ENCODE measurements around the gene TMEM141.
"Not testable (repeated sequence)": the region's sequence is repeated elsewhere in the genome, so short reads cannot be mapped to it uniquely, and the experiment has no call there.

TMEM141 gene

DNA sequence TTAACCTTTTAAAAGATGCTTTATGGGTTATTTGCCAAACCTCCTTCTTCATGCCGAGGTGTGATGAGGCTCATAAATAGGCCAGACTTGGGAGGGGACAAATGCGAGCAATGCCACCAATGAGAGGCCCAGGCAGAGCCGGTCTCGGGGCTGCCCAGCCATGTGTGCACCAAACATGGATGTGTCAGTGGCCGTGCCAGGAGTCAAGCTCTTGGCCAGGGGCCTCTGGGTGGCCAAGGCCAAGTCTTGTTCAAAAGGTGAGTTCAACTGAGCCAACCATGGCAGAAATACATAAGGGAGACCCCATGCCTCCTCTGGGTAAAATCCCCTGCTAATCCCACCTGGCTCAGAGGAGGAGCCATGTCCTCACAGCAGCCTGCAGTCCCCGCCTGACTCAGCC lies 16.0 kb upstream of the TMEM141 start:
- no peak overlapping the region for H3K4me3 ChIP-seq (ENCODE audit: low read length)
- DNase-seq (ENCODE audit: low read depth), result no peak
- no peak for TF ChIP-seq CTCF (IDR thresholded peaks at IDR 0.05; ENCODE audit: insufficient read depth, low read depth, low read length, missing control alignments)

GRCh38 chr9:136776947-136777346 lies 14.2 kb upstream of the TMEM141 start:
- DNase-seq (ENCODE audit: low read depth), result no peak
- no peak overlapping the region for H3K4me3 ChIP-seq (ENCODE audit: low read length)
- TF ChIP-seq CTCF (IDR thresholded peaks at IDR 0.05; ENCODE audit: insufficient read depth, low read depth, low read length, missing control alignments), result no peak

DNA sequence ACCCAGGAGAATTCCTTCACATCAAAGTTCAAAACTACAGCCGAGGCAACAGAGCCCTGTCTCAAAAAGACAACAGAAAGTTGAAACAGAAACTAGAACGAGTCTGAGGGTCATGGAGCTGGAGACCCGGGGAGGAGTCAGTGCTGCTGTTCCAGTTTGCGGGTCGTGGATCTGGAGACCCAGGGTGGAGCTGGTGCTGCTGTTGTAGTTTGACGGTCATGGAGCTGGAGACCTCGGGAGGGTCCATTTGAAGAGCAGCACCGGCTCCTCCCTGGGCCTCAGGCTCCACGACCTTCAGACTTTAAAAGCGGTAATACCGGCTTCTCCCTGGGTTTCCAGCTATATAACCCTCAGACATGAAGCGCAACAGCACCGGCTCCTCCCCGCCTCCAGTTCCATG lies 13.8 kb upstream of the TMEM141 start:
- TF ChIP-seq CTCF (IDR thresholded peaks at IDR 0.05; ENCODE audit: insufficient read depth, low read depth, low read length, missing control alignments), result no peak
- H3K4me3 ChIP-seq (ENCODE audit: low read length), result no peak overlapping the region
- DNase-seq (ENCODE audit: low read depth), result no peak

DNA sequence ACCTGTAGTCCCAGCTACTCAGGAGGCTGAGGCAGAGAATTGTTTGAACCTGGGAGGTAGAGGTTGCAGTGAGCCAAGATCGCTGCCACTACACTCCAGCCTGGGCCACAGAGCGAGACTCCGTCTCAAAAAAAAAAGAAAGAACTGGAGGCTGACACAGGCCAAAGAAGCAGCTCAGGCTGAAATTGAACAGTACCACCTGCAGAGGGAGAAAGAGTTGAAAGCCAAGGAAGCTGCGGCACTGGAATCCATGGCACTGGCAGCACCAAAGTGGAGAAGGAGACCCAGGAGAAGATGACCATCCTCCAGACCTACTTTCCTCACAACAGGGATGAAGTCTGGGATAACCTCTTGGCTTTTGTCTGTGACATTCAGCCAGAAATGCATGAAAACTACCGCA lies 11.3 kb upstream of the TMEM141 start:
- H3K4me3 ChIP-seq (ENCODE audit: low read length), result no peak overlapping the region
- peak; percentile 36 for TF ChIP-seq CTCF (IDR thresholded peaks at IDR 0.05; ENCODE audit: insufficient read depth, low read depth, low read length, missing control alignments)
- no peak for DNase-seq (ENCODE audit: low read depth)

DNA sequence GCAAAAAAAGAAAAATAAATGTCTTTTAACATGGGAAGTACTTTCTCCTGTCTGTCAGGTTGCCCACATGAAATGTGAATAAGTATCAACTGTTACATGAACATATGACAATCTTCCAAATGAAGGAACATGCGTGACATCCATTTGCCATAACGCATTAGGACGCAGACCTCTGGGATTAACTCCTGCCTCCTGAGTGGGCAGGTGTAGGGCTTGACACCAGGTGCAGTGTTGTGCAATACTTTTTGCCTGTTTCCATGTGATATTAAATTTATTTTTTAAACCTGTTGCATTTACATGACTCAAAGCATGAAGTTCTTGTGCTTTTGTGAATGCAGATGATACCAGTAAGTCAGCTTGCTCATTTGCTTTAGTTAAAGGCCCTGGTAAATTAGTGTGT lies 8.7 kb upstream of the TMEM141 start:
- TF ChIP-seq CTCF (IDR thresholded peaks at IDR 0.05; ENCODE audit: insufficient read depth, low read depth, low read length, missing control alignments), result no peak
- DNase-seq (ENCODE audit: low read depth), result no peak
- H3K4me3 ChIP-seq (ENCODE audit: low read length), result no peak overlapping the region

- DNase-seq (ENCODE audit: low read depth), result peak; percentile 41
- H3K4me3 ChIP-seq (ENCODE audit: low read length), result no peak overlapping the region
- peak; percentile 39 for TF ChIP-seq CTCF (IDR thresholded peaks at IDR 0.05; ENCODE audit: insufficient read depth, low read depth, low read length, missing control alignments)
Observed at GRCh38 chr9:136784249-136784996, 6.7 kb upstream of the TMEM141 start.

DNA sequence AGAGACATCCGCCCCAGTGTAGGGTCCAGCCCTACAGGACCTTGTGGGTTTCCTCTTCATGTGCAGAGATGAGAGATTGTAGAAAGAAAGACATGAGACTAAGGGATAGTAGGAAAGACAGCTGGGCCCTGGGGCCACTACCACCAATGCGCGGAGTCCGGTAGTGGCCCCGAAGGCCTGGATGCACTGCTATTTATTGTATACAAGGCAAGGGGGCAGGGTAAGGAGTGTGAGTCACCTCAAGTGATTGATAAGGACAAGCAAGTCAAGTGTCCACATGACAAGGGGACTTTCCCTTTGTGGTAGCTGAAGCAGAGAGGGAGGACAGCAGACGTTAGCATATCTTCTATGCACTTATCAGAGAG lies 6.2 kb upstream of the TMEM141 start:
- no peak for DNase-seq (ENCODE audit: low read depth)
- no peak for TF ChIP-seq CTCF (IDR thresholded peaks at IDR 0.05; ENCODE audit: insufficient read depth, low read depth, low read length, missing control alignments)

DNA sequence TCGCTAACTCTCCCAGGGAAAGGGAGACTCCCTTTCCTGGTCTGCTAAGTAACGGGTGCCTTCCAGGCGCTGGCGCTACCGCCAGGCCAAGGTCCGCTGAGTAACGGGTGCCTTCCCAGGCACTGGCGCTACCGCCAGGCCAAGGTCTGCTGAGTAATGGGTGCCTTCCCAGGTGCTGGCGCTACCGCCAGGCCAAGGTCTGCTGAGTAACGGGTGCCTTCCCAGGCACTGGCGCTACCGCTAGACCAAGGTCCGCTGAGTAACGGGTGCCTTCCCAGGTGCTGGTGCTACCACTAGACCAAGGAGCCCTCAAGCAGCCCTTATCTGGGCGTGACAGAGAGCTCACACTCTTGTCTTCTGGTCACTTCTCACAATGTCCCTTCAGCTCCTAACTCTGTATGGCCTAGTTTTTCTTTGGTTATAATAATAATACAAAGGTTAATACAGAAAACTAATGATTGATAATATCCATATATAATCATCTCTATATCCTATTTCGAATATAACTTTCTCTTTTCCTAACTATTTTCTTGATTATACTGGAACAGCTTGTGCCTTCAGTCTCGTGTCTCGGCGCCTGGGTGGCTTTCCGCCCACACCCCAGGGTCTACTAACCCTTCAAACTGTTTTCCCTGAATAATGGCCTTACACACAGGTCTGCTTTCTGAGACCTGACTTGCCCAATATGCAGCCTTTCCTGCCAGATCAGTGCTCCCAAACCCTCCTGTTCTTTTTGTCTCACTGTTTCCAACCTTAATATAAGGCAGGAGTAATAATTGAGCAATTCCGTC lies 5.4 kb upstream of the TMEM141 start:
- DNase-seq (ENCODE audit: low read depth); H3K4me3 ChIP-seq (ENCODE audit: low read length): not testable (repeated sequence)

More for the DNA sequence above, 6.2 kb upstream of the TMEM141 start:
- H3K4me3 ChIP-seq (ENCODE audit: low read length), result no peak overlapping the region
